Measurements from ENCODE around the gene BRMS1.

BRMS1 gene

DNA sequence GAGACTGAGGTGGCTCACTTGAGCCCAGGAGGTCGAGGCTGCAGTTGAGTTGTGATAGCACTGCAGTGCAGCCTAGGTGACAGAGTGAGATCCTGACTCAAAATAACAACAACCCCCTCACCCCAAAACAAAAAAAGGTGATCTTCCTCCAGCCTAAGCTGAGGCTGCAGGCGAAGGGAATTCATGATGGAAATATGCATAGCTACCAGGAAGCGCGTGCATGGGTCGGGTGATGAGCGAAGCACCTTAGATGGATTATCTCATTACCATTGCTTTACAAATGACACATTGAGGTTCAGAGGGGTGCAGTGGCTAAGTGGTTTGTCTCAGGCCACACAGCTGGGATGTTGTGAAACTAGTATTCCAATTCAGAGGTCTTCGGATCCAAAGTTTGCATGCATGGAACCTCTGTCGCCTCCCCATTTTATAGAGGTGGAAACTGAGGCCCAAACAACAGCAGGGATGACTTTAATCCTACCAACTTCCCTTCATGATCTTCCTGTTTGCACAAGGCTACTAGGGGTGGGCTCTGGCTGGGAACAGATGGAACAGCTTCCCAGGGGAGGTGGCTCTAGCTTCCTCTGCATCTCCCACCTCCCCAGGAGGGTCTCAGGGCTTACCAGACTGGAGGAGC, 22.1 kb upstream of the BRMS1 start:
- H3K4me3 ChIP-seq (replicated peaks; ENCODE audit: low read depth, low read length): no peak overlapping the region
- no peak for DNase-seq (ENCODE audit: extremely low read depth, insufficient read length)
- TF ChIP-seq, protein P1, sequence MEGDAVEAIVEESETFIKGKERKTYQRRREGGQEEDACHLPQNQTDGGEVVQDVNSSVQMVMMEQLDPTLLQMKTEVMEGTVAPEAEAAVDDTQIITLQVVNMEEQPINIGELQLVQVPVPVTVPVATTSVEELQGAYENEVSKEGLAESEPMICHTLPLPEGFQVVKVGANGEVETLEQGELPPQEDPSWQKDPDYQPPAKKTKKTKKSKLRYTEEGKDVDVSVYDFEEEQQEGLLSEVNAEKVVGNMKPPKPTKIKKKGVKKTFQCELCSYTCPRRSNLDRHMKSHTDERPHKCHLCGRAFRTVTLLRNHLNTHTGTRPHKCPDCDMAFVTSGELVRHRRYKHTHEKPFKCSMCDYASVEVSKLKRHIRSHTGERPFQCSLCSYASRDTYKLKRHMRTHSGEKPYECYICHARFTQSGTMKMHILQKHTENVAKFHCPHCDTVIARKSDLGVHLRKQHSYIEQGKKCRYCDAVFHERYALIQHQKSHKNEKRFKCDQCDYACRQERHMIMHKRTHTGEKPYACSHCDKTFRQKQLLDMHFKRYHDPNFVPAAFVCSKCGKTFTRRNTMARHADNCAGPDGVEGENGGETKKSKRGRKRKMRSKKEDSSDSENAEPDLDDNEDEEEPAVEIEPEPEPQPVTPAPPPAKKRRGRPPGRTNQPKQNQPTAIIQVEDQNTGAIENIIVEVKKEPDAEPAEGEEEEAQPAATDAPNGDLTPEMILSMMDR (IDR thresholded peaks at IDR 0.05; ENCODE audit: insufficient read depth, low read length, poor library complexity, severe bottlenecking): no peak
- H3K27me3 ChIP-seq (replicated peaks; ENCODE audit: control insufficient read depth, insufficient read depth, low read length): no peaks in the 10 kb centered on the region
- H3K36me3 ChIP-seq (ENCODE audit: control insufficient read depth, insufficient read depth, low read length): peaks cover 8% of the 10 kb centered on the region

DNA sequence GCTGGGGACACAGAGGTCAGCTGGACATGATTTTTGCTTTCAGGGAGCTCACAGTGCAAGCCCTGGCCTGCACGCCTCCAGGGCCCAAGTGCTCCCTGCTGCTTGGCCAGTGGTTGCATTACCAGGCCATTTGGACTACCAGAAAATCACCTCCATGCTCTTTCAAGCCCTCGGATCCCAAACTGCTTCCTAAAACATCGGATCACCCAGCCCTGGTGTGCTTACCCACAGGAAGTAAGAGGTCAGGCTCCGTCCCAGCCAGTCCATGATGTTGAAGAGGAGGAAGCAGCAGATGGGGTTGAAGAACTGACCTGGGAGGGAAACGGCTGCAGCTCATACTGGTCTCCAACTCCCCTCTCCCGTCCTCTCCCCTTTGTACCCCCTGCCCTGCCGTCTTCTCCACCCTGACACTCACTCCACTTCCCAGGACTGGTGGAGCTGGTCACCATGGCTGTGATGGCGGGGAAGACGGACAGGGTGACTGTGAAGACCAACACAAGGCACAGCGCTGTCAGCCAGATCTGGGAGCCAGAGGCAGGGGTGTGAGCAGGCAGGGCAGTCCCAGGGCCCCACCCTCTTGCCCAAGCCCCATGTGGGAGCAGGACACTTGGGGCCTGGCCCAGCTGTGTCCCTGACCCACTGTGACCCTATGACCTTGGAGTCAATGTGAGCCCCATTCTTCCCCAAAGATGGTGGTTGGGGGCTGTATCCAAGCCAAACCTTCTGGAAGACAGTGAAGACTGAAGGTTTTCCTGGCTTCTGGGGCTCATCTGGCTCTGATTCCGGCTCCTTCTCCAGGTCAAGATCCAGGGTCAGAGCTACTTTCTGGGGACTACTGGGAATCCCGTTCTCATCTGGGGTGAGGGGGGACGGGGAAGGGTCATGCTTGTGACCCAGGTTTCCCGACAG, 21.1 kb upstream of the BRMS1 start:
- no peaks in the 10 kb centered on the region for H3K27me3 ChIP-seq (replicated peaks; ENCODE audit: control insufficient read depth, insufficient read depth, low read length)
- no peak overlapping the region for H3K4me3 ChIP-seq (replicated peaks; ENCODE audit: low read depth, low read length)
- peaks cover 8% of the 10 kb centered on the region for H3K36me3 ChIP-seq (ENCODE audit: control insufficient read depth, insufficient read depth, low read length)
- TF ChIP-seq, protein P1 (IDR thresholded peaks at IDR 0.05; ENCODE audit: insufficient read depth, low read length, poor library complexity, severe bottlenecking): no peak
- no peak for DNase-seq (ENCODE audit: extremely low read depth, insufficient read length)

DNA sequence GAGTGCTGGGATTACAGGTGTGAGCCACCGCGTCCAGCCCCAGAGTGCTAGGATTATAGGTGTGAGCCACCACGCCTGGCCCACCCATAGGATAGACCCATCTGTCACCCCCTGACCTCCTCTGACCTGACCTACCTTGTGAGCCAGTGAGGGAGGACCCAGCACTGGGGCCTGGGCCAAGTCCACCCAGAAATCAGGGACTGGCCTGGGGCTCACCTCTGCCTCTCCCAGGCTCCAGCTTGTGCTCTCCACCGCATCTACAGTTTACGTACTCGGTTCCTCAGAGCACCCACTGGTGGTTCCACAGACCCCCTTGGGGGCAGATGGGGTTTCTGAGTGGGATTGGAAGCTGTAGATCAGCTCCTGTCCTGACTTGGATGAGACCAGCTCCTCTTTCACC, 20.3 kb upstream of the BRMS1 start:
- Histone ChIP-seq H3K36me3 (ENCODE audit: control insufficient read depth, insufficient read depth, low read length) (peaks cover 8% of the 10 kb centered on the region), H3K27me3 (replicated peaks; ENCODE audit: control insufficient read depth, insufficient read depth, low read length) (no peaks in the 10 kb centered on the region), H3K4me3 (replicated peaks; ENCODE audit: low read depth, low read length) (no peak overlapping the region)
- DNase-seq (ENCODE audit: extremely low read depth, insufficient read length): no peak
- TF ChIP-seq, protein P1 (IDR thresholded peaks at IDR 0.05; ENCODE audit: insufficient read depth, low read length, poor library complexity, severe bottlenecking): no peak

DNA sequence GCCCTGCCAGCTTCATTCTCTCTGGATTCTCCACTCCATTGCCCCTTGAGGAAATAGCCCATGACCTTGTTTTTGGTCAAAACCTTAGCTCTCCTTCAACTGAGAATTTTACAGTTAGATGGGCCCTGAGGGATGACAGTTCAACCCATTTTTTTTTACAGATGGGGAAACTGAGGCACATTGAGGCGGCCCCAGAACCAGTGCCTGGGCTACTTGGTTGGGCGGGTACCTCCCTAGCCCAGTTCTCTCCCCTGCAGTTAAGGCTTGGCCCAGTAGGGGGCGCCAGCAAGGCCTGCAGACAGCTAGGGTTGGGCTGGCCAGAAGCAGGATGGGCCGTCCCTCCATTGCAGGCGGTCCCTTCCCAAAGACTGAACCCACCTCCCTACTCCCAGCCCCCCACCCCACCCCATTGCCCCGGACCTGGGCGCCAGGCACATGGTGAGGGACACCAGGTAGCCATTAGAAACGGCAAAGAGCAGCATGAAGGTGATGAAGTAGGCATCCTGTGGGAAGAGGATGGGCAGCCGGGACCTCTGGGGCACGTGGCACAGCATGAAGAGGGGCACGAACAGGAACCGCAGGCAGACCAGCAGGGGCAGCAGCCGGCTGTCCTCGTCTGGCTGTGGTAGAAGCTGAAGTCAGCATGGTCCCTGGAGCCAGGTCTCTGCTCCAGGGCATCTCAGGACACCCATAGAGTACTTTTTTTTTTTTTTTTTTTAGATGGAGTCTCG, 19.1 kb upstream of the BRMS1 start:
- Histone ChIP-seq H3K27me3 (replicated peaks; ENCODE audit: control insufficient read depth, insufficient read depth, low read length) (no peaks in the 10 kb centered on the region), H3K36me3 (ENCODE audit: control insufficient read depth, insufficient read depth, low read length) (peaks cover 6% of the 10 kb centered on the region), H3K4me3 (replicated peaks; ENCODE audit: low read depth, low read length) (no peak overlapping the region)
- DNase-seq (ENCODE audit: extremely low read depth, insufficient read length): no peak
- TF ChIP-seq, protein P1 (IDR thresholded peaks at IDR 0.05; ENCODE audit: insufficient read depth, low read length, poor library complexity, severe bottlenecking): peak; percentile 94

DNA sequence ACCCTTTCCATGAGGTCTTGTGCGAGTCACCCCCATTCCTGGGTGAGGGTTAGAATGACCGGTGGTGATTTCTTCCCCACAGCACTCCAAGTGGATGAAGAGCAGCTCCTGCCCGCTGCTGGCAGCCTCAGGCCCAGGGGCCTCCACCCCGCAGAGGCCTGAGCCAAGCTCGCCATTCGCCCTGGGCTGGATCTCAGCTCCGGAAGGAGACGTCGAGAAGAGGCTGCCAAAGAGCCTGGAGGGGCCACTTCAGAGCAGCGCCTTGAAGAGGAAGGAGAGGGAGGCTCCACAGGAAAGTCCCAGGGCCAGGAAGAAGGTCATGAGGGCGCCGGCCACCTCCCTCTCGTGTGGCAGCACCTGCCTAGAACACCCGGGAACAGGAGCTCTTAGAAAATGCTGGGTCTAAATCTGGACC, 18.3 kb upstream of the BRMS1 start:
- peaks cover 2% of the 10 kb centered on the region for H3K36me3 ChIP-seq (ENCODE audit: control insufficient read depth, insufficient read depth, low read length)
- H3K27me3 ChIP-seq (replicated peaks; ENCODE audit: control insufficient read depth, insufficient read depth, low read length): no peaks in the 10 kb centered on the region
- H3K4me3 ChIP-seq (replicated peaks; ENCODE audit: low read depth, low read length): no peak overlapping the region
- no peak for DNase-seq (ENCODE audit: extremely low read depth, insufficient read length)
- TF ChIP-seq, protein P1 (IDR thresholded peaks at IDR 0.05; ENCODE audit: insufficient read depth, low read length, poor library complexity, severe bottlenecking): no peak
